HG03354 (cell line): ENCODE data around the gene STUM.
A peak's percentile ranks its signal among the peaks of the same experiment; 100 is the strongest.

ENCODE experiments used
- ATAC-seq: cut with Tn5 transposase; IDR thresholded peaks from one replicate; pipeline ENCODE4 v1.9.1; 2021; ENCODE audit warnings: mild to moderate bottlenecking; ENCODE audit not compliant: unreplicated experiment, poor library complexity, severe bottlenecking

Gene STUM

DNA sequence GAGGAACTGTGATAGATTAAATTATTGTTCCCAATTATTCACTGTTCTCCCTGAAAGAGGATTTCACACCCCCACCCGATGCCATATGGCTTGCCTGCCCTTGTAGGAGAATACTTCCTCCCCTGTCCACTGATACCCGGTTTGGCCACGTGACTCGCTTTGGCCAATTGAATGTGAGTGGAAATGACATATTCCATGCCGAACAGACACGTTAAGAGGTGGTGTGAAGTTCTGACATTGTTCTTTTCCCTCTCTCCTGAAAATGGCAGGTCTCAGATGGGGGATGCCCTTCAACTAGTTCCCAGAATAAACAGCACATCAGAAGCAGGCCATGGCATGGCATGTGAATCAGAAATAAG is 5.3 kb downstream of the STUM start:
- ATAC-seq, result no peak

DNA sequence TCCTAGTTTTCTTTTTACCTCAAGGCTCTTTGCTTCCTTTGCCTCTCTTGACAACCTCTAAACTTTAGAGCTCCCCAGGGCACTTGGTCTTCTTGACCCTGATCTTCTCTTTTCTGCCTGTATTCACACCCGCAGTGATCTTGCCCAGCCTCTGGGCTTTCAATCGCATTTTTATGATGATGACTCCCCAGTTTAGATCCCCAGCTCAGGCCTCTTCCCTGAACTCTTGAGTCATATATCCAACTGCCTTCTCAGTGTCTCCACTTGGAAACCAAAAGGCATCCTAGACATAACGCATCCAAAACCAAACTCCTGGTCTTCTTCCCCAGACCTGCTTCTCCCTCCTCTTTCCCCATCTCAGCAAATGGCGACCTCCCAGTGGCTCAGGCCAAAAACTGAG is 6.5 kb downstream of the STUM start:
- ATAC-seq, result no peak

DNA sequence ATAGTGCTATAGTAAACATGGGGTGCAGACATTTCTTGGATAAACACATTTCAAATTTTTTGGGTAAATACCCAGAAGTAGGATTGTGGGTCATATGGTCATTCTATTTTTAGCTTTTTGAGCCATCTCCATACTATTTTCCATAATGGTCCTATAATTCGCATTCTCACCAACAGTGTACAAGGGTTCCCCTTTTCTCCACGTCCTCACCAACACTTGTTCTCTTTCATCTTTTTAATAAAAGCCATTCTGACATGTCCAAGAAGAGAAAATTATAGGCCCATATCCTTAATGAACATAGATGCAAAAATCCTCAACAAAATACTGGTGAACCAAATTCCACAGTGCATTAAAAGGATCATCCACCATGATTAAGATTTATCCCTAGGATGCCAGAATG is 8.9 kb downstream of the STUM start:
- no peak for ATAC-seq

DNA sequence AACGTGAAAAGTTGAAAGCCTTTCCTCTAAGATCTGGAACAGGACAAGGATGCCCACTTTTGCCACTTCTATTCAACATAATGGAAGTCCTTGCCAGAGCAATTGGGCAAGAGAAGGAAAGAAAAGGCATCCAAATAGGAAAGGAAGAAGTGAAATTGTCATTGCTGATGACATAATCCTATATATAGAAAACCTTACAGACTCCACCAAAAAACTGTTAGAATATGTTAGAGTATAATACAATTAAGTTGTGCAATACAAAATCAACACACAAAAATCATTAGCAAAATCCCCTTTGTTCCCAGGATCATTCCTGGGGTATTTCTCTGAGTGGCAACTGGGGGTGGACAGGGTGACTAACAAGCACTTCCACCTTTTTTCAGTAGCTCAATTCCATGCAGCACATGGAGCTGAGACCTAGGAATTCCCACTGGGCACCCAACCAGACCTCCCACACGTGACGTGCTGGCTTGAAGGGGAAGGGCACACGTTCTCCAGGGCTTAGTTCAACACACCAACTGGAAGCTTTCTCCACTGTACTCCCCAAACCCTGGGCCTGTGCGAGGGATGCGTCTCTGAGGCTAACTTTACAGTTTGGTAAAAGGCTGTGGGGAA is 9.6 kb downstream of the STUM start:
- no peak for ATAC-seq

DNA sequence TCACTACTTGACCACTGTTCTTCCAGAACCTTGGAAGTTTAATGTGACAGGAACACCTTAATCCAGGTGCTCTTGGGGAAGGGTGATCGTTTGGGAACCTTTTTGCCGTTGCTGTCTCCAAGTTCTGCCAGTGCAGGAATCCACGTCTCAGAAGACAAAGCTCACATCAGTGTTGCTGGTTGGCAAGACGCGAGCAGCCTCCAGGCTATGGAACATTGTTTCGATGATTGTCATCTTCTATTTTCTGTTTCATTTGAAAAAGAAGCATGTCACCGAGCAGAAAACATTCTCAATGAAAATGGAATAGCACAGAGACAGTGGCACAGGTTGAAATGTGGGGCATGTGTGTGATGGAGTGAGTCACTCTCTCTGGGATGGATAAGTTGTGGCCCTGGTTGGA is 11.7 kb downstream of the STUM start:
- ATAC-seq, result no peak

DNA sequence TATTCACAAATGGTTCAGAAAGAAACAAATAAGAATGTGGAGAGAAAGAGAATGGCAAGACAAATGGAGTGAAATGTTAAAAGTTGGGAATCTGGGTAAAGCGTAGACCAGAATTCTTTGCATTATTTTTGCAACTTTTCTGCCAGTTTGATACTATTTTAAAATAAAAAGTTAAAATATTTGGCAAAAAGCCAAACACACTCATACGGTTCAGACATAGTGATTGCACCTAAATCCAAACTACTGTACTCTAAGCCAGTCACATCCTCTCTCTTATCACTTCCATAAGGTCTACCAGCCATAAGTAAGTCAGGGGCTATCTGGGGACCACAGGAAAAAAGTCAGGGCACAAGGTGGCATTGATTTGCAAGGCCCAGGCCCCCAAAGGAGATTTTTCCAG is 14.4 kb downstream of the STUM start:
- ATAC-seq, result no peak

- no peak for ATAC-seq
Measured at GRCh38 chr1:226563666-226564065, 15.1 kb downstream of the STUM start.

DNA sequence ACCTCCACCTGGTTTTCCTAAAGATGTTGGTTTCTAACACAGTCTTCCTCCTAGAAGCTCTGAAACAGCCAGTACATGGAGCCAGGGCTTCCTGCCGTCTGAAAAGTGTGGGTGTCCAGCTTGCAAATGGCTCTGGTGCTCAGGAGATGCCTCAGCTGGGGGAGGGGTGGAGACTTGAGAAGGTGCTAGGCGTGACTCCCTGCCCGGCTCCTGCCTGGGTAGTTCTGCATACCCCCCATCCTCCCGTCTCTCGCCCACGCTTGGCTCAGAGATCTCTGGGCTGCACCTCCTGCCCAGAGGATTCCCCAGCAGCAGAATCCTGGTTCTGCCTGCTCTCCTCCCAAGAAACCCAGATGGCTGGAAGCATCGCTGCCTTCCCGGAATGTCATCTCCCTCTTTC is 16.9 kb downstream of the STUM start:
- no peak for ATAC-seq

DNA sequence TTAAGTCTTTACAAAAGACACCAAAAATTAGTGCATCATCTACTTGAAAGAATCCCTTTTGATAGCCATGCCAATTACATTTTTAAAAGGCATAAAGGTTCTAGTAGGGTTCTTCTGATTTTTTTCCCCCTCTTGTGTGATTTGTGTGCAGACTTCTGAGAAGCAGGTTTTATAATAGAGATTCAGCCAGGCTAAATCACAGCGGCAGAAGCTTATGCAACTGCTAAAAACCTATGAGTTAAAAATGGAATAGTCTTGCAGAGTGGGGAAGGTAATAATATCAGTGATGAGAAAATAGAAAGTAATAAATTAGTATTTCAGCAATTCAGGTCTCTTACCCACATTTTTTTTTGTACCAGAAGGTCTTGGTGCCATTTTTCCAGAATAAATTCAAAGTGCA is 17.7 kb downstream of the STUM start:
- ATAC-seq, result no peak

DNA sequence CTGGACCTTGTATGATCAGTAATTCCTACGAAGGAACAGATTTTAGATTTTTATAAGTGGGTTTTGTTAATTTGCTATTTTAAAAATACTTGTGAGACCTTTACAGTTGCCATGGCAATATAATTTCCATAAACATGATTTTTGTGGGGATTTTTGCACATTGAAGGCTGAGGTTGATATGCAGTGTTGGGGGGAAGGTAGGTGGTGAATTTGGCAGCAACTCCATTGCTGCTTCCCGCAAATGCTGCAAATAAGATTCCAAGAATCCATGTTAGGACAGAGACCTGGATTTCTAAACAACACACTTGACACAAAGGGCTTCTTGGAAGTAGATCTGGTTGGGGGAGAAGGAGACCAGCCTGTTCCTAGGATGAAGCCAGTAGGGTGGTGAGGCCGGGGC is 18.2 kb downstream of the STUM start:
- no peak for ATAC-seq

DNA sequence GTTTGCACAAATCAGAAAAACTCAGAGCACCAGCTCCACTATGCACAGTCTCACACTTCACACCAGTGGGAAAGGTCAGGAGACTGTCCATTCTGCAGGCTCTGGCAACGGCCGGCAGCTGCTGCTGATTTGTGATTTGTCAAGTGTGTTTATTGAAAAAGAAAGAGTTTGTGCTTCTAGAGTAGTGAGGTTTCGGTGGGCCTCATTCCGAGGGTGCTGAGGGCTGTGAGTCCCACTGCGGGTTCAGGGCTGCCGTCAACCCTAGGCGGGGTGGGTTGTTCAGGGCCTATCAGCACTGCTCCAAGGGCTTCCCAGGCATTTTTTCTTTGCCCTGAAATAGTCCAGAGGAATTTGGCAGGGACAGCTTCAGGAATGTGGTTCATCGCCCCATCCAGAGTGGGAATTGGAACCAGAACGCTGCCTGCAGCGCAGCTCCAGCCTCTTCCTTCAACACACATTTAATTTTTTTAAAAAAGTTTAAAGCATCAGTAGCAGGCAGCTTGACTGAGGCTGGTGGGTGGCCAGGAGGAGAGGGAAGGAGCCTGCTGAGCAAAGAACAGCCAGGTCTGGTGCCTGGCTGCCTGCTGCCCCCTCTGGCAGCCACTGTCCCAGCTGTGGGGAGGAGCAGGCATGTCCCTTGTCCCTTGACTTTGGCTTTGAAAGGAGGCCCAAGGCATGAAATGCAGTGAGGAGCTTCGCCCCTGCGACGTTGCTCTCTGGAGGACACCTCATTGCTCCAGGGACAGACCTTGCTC is 19.7 kb downstream of the STUM start:
- no peak for ATAC-seq

GRCh38 chr1:226568975-226569741 is 20.6 kb downstream of the STUM start:
- no peak for ATAC-seq

DNA sequence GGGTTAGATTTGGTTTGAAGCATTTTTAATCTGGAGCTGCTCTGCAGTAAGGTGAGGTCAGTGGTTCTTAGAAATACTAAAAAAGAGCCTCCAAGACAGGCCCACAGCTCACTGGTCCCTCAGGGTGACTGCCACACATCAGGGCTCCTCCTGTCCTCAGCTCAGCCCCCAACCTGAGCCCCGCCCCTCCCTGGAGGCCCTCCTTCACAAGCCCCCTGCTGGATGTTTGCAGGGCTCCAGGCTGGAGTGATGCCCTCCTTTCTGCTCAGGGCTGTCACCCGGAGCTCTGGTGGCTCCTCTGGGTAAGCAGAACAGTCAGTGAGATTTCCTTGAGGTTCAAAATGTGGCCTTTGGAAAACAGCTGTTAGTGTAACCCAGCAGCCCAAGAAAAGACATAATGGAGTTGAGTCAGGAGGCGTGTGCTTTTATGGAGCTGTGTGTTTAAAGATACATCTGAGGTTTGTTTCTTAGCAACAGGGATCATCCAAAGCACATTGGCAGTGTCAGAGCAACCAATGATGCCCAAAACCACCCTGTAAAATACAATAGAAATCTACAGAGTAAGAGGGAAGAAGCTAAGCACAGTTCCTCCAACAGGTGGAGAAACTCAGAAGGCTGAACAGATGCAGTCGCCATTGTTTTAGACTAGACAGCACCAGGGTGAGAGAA is 21.4 kb downstream of the STUM start:
- peak; percentile 74 for ATAC-seq

DNA sequence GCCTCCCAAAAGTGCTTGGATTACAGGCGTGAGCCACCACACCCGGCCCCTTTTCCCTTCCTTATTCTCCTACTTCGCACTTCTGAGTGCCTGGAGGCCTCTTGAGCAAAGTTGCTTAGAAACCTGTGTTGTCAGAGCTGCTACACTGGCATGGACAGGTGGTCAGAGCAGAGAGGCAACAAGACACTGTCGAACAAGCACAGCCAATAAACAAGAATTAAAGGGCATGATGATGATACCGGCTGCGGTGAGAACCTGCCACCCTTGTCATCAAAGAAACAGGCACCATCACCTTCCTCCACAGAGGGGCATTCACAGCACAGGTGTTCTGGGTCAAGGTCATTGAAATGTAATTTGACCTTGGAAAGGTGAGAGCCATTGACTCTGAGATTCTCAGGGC is 23.3 kb downstream of the STUM start:
- no peak for ATAC-seq

- no peak for ATAC-seq
Measured at GRCh38 chr1:226572325-226572726, 23.8 kb downstream of the STUM start.

DNA sequence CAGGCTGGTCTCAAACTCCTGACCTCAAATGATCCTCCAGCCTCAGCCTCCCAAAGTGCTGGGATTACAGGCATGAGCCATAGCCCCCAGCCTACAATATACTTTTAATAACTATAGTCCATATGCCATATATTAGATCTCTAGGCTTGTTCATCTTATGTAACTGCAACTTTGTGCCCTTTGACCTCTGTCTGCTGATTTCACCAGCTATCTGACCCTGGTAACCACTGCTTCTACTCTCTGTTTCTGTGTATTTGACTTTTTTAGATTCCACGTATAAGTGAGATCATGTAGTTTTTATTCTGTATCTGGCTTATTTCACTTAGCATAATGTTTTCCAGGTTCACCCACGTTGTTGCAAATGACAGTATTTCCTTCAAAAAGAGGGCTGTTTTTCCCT is 25.5 kb downstream of the STUM start:
- ATAC-seq, result no peak

DNA sequence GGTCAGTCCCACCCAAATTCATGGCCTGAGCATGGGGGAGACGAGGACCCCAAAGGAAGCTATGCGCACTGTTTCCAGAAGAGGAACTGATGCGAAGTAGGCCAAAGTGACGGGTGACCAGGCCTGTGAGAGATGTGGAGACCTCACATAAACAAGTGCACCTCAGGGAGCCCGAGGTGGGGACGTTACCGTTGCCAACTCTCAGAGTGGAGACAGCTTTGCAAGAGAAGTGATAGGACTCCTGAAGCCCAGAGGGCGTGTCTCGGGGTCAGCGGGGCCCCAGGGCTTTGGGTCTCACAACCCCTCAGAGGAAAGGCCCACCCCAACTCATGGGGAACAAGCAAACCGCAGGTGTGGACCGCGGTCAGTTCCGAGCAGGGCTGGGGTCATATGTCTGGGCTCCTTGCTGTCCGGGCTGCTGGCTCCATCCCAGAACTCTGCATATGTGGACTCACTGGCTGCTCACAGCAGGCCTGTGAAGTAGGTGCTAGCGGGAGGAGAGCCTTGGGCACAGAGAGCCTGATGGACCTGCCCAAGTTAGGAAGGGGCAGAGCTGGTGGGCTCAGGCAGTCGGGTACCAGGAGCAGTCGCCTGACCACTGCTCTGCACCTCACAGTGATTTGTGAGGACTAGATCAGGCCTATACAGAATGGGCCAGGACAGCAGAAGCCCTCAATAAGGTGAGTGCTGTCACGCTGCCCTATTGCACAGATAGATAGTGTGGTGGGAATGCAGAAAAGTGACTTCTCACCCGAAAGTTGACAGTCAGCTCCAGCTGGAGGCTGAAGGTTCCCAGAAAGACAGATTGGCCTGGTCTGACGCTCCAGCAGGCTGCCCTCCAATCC is 26.2 kb downstream of the STUM start:
- no peak for ATAC-seq

DNA sequence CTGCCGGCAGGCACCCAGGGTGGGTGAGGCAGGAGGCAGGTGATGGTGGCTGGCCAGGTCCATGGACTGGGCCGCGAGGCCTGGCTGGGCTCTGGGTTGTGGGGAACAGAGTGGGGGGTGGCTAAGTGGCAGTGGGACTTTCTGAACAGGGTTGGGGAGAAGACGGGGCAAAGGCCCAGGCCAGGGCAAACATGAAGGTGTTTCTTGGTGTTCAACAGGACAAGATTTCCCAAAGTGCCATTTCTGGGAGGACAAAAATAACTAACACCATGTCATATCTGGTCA is 26.8 kb downstream of the STUM start:
- no peak for ATAC-seq

- ATAC-seq, result no peak
Measured at GRCh38 chr1:226575739-226576378, 27.3 kb downstream of the STUM start.

GRCh38 chr1:226576601-226577000 is 28.0 kb downstream of the STUM start:
- ATAC-seq, result no peak
